NCI-H510A treated with DMSO at 0.1 percent for 48 hours (cell line): Measurements from ENCODE around the gene UBA7.
"Not testable (repeated sequence)": the region's sequence is repeated elsewhere in the genome, so short reads cannot be mapped to it uniquely, and the experiment has no call there.

Source experiments
- DNase-seq: peaks from one replicate; lab custom pipeline; 2025; lab: John Stamatoyannopoulos, UW

Gene UBA7

GRCh38 chr3:49785565-49786356, 28.0 kb downstream of the UBA7 start:
- DNase-seq: peak; percentile 9

DNA sequence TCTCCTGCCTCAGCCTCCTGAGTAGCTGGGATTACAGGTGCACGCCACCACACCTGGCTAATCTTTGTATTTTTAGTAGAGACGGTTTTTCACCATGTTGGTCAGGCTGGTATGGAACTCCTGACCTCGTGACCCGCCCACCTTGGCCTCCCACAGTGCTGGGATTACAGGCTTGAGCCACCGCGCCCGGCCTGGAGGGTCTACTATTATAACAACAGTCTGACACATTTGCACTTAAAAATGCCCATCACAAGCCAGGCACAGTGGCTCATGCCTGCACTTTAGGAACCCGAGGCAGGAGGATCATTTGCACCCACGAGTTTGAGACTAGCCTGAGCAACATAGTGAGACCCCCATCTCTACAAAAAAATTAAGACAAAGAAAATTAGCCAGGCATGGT, 31.5 kb downstream of the UBA7 start:
- DNase-seq: not testable (repeated sequence)

DNA sequence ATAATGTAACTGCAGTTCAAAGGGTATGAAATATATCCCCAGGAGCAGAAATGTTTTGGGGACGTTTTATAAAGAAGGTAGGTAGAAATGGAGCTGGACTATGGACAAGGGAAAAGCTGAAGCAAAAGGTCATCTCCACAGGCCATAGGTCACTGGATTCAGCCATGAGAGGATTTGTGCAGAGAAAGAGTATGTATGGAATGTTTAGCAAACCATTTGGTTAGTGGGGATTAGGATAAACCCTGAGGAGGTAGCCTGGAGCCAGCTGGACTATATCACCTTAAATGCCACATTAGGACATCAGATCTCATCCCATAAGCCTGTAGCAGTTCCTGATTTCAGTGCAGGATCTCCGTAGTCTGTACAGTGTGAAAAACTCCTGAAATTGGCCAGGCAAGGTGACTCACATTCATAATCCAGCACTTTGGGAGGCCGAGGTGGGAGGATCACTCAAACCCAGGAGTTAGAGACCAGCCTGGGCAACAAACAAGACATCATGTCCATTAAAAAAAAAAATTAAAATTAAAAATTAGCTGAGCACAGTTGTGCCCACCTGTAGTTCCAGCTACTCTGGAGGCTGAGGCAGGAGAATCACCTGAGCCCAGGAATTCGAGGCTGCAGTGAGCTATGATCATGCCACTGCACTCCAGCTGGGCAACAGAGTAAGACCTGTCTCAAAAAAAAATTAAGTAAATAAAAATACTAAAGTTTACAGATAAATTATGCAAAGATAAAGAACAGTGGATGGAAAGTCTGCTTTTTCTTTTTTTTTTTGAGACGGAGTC, 32.1 kb downstream of the UBA7 start:
- DNase-seq: no peak

DNA sequence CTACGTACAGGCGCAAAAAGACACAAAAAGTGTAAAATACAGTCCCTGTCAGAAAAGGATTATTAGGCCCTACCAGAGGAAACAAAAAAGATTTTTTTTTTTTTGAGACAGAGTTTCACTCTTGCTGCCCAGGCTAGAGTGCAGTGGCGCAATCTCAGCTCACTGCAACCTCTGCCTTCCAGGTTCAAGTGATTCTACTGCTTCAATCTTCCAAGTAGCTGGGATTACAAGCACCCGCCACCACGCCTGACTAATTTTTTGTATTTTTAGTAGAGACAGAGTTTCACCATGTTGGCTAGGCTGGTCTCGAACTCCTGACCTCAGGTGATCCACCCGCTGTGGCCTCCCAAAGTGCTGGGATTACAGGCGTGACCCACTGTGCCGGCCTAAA, 32.8 kb downstream of the UBA7 start:
- not testable (repeated sequence) for DNase-seq

GRCh38 chr3:49780080-49780974, 33.4 kb downstream of the UBA7 start:
- no peak for DNase-seq

GRCh38 chr3:49779358-49780079, 34.2 kb downstream of the UBA7 start:
- no peak for DNase-seq

- DNase-seq: not testable (repeated sequence)
Measured at GRCh38 chr3:49776101-49776500, 37.7 kb downstream of the UBA7 start.

DNA sequence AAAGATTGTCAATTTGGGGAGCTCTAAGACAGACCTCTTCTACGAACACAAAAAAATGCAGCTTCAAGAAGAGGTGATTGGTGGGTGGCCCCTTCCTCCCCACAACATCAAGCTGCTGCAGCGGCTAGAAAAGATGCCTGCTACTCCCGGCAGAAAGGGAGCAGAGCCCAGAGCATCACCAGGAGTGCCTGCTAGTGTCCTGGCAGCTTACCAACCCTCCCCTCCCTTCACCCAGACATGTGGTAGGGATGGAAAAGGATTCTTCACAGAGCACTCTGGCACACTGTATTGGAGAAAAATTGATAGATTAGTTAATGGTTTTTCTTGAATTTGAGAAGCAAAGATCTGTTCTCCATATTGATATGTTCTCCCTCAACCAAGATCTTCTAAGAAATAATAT, 38.2 kb downstream of the UBA7 start:
- no peak for DNase-seq

DNA sequence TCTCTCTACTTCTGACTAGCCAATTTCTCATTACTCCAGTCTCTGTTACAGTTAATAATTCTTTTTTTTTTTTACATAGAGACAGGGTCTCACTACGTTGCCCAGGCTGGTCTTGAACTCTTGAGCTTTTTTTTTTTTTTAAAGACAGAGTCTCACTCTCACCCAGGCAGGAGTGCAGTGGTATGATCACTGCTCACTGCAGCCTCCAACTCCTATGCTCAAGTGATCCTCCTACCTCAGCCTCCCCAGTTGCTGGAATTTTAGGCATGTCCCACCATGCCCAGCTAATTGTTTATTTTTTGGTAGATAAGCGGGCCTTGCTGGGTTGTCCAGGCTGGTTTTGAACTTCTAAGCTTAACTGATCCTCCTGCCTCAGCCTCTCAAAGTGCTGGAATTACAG, 41.0 kb downstream of the UBA7 start:
- no peak for DNase-seq

DNA sequence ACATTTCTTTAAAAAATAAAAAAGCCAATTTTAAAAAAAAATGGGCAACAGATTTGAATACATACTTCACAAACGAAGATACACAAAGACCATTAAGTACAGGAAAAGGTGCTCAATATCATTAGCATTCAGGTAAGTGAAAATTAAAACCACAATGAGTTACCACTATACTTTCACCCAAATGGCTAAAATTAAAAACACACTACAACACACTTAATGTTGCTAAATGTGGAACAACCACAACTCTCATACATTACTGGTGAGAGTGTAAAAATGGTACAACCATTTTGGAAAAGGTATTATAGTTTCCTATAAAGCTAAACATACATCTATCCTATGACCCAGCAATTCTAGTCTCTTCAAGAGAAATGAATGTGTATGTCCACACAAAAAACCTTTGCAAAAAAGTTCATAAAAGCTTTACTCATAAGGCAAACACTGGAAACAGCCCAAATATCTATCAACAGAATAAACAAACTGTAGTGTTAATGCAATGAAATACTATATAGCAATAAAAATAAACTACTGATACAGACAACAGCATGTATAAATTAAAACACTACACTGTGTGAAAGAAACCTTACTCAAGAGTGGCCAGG, 42.3 kb downstream of the UBA7 start:
- no peak for DNase-seq

DNA sequence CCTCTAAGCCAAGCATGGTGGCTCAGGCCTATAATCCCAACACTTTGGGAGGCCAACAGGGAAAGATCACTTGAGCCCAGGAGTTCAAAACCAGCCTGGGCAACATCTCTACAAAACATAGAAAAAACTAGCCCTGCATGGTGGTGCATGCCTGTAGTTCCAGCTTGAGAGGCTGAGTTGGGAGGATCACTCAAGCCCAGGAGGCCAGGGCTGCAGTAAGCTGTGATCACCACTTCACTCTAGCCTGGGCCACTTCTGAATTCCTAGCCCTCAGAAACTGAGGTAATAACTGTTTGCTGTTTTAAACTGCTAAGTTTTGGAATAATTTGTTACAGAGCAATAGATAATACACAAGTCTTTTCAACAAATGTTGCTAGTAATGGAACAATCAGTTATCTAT, 43.8 kb downstream of the UBA7 start:
- DNase-seq: no peak

GRCh38 chr3:49769286-49769915, 44.4 kb downstream of the UBA7 start:
- DNase-seq: no peak

DNA sequence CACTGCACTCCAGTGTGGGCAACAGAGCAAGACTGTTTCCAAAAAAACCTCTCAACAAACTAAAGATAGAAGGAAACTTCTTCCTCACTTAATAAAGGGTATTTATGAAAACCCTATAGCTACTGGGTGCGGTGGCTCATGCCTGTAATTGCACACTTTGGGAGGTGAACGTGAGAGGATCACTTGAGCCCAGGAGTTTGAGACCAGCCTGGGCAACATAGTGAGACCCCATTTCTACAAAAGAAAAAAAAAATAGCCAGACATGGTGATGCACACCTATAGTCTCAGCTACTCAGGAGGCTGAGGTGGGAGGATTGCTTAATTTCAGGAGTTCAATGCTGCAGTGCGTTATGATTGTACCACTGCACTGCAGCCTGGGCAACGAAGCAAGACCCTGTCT, 49.8 kb downstream of the UBA7 start:
- no peak for DNase-seq

GRCh38 chr3:49761661-49762060, 52.1 kb downstream of the UBA7 start:
- DNase-seq: no peak

DNA sequence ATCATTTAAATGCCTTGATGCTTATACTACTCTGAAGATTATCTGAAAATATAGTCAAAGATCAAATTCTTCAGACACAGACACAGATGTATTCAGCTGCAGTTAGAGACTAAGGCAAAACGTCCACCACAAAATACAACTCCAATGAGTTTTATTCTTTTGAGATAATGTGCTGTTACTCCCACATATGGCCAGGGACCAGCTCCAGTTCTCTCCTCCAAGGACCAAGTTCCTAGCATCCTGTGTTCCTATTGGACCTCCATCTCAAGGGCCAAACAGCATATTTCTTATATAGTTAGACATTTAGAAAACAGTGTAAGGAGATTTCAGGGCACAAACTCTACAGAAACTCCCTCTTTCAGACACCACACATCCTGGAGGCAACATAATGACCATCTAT, 54.5 kb downstream of the UBA7 start:
- DNase-seq: no peak

DNA sequence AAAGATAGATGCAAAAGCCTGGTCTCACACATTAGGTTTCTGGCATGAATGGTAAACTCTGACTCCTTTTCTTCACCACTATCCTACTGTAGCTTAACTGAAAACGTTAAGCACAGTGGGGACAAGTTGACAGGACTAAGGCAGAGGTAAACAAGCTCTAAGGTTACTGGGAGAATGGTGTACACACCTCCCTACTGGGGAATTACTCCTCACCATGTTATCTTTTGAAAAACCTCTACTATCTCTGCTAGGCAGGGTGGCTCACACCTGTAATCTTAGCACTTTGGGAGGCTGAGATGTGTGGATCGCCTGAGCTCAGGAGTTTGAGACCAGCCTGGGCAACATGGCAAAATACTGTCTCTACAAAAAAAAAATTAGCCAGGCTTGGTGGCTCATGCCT, 56.6 kb downstream of the UBA7 start:
- DNase-seq: no peak

- no peak for DNase-seq
Measured at GRCh38 chr3:49756036-49756435, 57.7 kb downstream of the UBA7 start.
